ENCODE data around the gene SPINT2. TPM values are rescaled to one million over a fixed set of nuclear protein-coding genes. Genes with fewer than 3 reads are reported as not detected.

SPINT2 gene
- total RNA-seq, 2 experiments from 2014 or later, result 56.2 to 68.4 TPM

DNA sequence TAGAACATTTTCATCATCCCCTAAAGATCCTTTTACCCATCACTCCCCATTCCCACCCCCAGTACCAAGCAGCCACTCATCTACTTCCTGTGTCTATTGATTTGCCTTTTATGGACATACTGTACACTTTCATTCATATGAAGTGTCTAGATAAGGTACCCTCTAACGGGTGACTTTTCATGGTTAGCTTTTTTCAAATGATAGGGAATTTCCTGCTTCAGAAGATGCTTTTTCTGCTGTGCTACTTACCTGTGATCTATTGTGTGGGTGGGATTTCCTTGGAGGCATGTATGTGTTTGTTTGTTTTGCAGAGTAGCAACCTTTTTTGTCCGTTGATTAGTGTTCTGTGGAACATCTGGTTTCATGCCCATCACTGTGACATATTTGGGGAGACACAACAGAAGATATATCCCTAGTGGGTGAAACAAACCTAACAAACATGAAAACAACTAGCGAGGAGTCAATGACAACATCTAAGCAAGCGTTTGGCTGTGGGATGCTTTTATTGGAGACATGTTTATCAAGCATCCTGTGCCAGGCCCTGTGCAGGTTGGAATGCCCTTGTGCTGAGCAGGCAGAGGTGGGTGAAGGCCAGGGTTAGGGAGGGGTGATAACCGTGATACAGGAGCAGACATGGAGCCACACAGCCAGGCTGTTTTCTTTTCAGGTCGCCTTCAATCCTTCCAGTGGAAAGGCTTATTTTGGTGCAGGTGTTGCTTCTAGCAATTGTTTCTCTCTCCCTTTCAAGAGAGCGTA, 17.6 kb downstream of the SPINT2 start:
- DNase-seq (no peak), ATAC-seq (peak; percentile 89)
- H3K27me3 Mint-ChIP-seq, result no peaks in the 10 kb centered on the region
- ChIA-PET CTCF (interaction anchor here (0.7 to 1.6 kb wide), 3 partner anchors 38 to 1095 kb away, joined by 3 to 4 read pairs (median 3); no protein-coding TSS in a partner anchor), POLR2A (interaction anchor here (0.6 to 0.7 kb wide), 3 partner anchors 16 to 94 kb away, joined by 3 to 5 read pairs (median 3); no protein-coding TSS in a partner anchor)
- peak overlapping the region; percentile 65 for H3K27ac Mint-ChIP-seq
- intact Hi-C loops (cut with micrococcal nuclease), result no loop called here
- H3K36me3 Mint-ChIP-seq (ENCODE audit: low read depth), result no peaks in the 10 kb centered on the region
- TF ChIP-seq, protein P1, sequence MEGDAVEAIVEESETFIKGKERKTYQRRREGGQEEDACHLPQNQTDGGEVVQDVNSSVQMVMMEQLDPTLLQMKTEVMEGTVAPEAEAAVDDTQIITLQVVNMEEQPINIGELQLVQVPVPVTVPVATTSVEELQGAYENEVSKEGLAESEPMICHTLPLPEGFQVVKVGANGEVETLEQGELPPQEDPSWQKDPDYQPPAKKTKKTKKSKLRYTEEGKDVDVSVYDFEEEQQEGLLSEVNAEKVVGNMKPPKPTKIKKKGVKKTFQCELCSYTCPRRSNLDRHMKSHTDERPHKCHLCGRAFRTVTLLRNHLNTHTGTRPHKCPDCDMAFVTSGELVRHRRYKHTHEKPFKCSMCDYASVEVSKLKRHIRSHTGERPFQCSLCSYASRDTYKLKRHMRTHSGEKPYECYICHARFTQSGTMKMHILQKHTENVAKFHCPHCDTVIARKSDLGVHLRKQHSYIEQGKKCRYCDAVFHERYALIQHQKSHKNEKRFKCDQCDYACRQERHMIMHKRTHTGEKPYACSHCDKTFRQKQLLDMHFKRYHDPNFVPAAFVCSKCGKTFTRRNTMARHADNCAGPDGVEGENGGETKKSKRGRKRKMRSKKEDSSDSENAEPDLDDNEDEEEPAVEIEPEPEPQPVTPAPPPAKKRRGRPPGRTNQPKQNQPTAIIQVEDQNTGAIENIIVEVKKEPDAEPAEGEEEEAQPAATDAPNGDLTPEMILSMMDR (IDR thresholded peaks at IDR 0.05), result no peak
- no peak overlapping the region for H3K4me3 Mint-ChIP-seq
- H3K4me1 Mint-ChIP-seq (ENCODE audit: low read depth), result peaks cover 17% of the 10 kb centered on the region
- H3K9me3 Mint-ChIP-seq, result no peaks in the 10 kb centered on the region

DNA sequence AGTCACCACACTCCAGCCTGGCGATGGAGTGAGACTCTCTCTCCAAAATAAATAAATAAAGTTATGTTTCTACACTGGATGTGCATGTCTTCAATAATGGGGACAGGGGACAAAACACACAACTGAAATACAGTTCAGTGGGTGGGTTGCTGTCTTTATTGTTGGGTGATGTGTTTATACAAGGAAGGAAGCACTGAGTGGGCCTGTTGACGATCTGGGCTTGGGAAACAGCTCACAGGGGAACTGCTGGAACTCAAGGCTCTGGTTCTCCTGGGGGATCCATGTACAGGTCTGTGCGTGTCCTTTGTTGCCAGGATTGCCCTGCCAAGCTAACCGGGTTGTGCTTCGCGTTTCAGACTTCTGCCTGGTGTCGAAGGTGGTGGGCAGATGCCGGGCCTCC, 18.9 kb downstream of the SPINT2 start:
- intact Hi-C loops (cut with micrococcal nuclease), result no loop called here
- DNase-seq (no peak), ATAC-seq (no peak)
- no peaks in the 10 kb centered on the region for H3K27me3 Mint-ChIP-seq
- no peak overlapping the region for H3K27ac Mint-ChIP-seq
- TF ChIP-seq, protein P1 (IDR thresholded peaks at IDR 0.05), result no peak
- H3K9me3 Mint-ChIP-seq, result no peaks in the 10 kb centered on the region
- peaks cover 1% of the 10 kb centered on the region for H3K36me3 Mint-ChIP-seq (ENCODE audit: low read depth)
- H3K4me3 Mint-ChIP-seq, result no peak overlapping the region
- H3K4me1 Mint-ChIP-seq (ENCODE audit: low read depth), result peaks cover 17% of the 10 kb centered on the region
- POLR2A ChIA-PET, result no interaction called here
- CTCF ChIA-PET, result interaction anchor here (0.6 to 1.6 kb wide), 3 partner anchors 18 to 39 kb away, joined by 3 to 4 read pairs (median 3); no protein-coding TSS in a partner anchor

DNA sequence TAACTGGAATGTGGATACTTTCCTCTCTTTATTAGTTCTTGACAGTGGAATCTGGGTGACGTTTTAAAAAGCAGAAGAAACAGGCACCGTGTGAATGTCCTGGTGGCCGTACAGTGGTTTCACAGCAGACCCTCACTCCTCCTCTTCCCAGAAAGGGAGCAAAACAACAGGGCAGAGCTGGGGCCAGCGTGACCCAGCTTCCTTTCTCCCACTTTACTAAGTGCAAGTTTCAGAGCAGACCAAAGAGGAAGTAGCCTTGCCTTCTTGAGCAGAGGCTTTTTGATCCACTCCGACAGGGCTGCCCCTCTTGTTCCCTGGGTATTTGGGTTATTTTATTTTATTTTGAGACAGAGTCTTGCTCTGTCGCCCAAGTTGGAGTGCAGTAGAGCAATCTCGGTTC, 20.0 kb downstream of the SPINT2 start:
- peaks cover 1% of the 10 kb centered on the region for H3K36me3 Mint-ChIP-seq (ENCODE audit: low read depth)
- DNase-seq (no peak), ATAC-seq (no peak)
- H3K4me3 Mint-ChIP-seq, result no peak overlapping the region
- H3K9me3 Mint-ChIP-seq, result no peaks in the 10 kb centered on the region
- TF ChIP-seq, protein P1 (IDR thresholded peaks at IDR 0.05), result no peak
- peaks cover 17% of the 10 kb centered on the region for H3K4me1 Mint-ChIP-seq (ENCODE audit: low read depth)
- ChIA-PET POLR2A (interaction anchor here (0.6 kb wide), 1 partner anchor 145 kb away, joined by 3 read pairs; no protein-coding TSS in a partner anchor), CTCF (interaction anchor here (1.2 to 1.7 kb wide), 2 partner anchors 14 to 52 kb away, joined by 3 read pairs; no protein-coding TSS in a partner anchor)
- H3K27me3 Mint-ChIP-seq, result no peaks in the 10 kb centered on the region
- intact Hi-C loops (cut with micrococcal nuclease), result no loop called here
- H3K27ac Mint-ChIP-seq, result no peak overlapping the region

DNA sequence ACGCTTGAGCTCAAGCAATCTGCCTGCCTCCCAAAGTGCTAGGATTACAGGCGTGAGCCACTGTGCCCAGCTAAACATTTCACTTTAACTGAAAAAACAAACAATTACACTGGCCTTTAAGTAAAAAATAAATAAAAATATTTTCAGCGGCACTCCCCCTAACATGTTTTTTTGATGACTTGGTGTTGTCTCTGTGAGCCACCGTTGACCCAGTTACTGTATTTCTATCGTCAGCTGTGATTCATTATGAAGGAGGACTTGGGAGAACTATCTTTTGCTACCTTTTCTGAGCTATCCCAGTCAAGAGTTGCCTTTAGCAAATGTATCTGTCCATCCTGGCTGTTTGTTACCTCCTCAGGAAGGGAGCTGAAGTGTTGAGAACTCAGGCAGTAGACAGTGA, 21.2 kb downstream of the SPINT2 start:
- ChIA-PET CTCF (interaction anchor here (0.8 to 1.7 kb wide), 3 partner anchors 15 to 50 kb away, joined by 3 to 4 read pairs (median 3); no protein-coding TSS in a partner anchor), POLR2A (no interaction called here)
- Mint-ChIP-seq H3K4me1 (ENCODE audit: low read depth) (peaks cover 17% of the 10 kb centered on the region), H3K27me3 (no peaks in the 10 kb centered on the region), H3K27ac (no peak overlapping the region), H3K36me3 (ENCODE audit: low read depth) (peaks cover 3% of the 10 kb centered on the region), H3K9me3 (no peaks in the 10 kb centered on the region), H3K4me3 (no peak overlapping the region)
- intact Hi-C loops (cut with micrococcal nuclease), result no loop called here
- ATAC-seq (no peak), DNase-seq (no peak)
- TF ChIP-seq, protein P1 (IDR thresholded peaks at IDR 0.05), result no peak

DNA sequence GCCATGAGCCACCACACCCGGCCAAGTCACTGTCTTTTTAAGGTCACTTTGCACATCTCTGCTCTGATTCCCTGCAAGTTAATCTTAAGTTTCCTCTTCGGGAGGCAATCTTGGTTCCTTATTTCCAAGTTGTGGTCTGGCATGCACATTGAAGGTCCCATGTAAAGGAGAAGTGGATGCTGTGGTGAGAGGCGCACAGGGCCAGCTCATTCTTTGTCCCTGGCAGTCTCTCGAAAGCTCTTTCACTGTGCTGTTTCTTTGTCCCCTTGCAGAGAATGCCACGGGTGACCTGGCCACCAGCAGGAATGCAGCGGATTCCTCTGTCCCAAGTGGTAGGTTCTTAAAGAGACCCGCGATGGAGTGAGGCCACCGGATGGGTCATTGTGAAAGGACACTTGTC, 23.2 kb downstream of the SPINT2 start:
- CTCF ChIA-PET, result no interaction called here
- Mint-ChIP-seq H3K27ac (no peak overlapping the region), H3K9me3 (no peaks in the 10 kb centered on the region), H3K36me3 (ENCODE audit: low read depth) (peaks cover 5% of the 10 kb centered on the region), H3K27me3 (no peaks in the 10 kb centered on the region), H3K4me3 (no peak overlapping the region), H3K4me1 (ENCODE audit: low read depth) (peaks cover 2% of the 10 kb centered on the region)
- intact Hi-C loops (cut with micrococcal nuclease), result no loop called here
- POLR2A ChIA-PET, result interaction anchor here (1.3 kb wide), 1 partner anchor 13 kb away, joined by 3 read pairs; no protein-coding TSS in a partner anchor
- DNase-seq (no peak), ATAC-seq (no peak)
- TF ChIP-seq, protein P1 (IDR thresholded peaks at IDR 0.05), result no peak
